HT1080 (cell line): Measurements from ENCODE around the gene MAP1LC3A. TPM values are rescaled to one million over a fixed set of nuclear protein-coding genes. Genes with fewer than 3 reads are reported as not detected.

Source experiments
- DNase-seq: peaks from one replicate; pipeline ENCODE4 v3.0.0-alpha.2; 2015; ENCODE audit warnings: low read depth
- total RNA-seq: library from RNA; depleted of rRNA; stranded (reverse); fragments of >200 nt; shearing (Covaris generic); gene quantifications from 2 replicates; pipeline ENCODE4 v1.2.3, GENCODE V29; 2014

Gene MAP1LC3A
- total RNA-seq, 1 experiment from 2014 or later = not detected

DNA sequence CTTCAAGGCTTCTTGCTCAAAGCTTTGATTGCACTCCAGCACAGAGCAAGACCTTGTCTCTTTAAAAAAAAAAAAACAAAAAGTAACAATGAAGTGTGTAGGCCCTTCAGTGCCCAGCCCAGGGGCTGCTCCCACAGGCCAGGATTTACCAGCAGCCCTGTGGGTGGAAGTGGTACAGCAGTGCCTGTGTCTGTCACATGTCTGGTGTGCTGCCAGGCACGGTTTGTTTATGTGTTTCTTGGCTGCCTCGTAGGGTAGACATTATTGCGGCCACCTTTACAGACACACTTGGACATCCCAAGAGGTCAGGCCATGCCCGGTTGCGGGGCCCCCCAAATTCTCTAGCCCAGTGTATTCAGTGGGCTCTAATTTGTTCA, 29.6 kb upstream of the MAP1LC3A start:
- no peak for DNase-seq

DNA sequence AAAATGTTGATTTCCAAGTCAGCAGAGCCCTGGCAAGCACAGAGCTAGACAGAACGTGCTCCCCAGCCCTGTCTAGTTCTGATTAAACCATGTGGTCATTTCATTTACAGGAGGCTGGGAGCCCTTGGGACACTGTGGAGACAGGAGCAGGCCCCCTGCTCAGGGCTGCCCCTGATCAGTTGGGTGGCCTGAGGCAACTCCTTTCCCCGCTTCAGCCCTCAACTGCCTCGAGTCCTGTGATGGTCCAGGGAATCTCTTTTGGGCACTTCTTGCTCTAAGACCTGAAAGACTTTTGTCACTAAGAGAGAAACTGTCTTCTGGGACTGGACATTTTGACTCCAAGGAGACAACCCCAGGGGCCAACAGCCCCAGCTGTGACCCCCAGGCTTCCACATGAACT, 28.8 kb upstream of the MAP1LC3A start:
- no peak for DNase-seq

DNA sequence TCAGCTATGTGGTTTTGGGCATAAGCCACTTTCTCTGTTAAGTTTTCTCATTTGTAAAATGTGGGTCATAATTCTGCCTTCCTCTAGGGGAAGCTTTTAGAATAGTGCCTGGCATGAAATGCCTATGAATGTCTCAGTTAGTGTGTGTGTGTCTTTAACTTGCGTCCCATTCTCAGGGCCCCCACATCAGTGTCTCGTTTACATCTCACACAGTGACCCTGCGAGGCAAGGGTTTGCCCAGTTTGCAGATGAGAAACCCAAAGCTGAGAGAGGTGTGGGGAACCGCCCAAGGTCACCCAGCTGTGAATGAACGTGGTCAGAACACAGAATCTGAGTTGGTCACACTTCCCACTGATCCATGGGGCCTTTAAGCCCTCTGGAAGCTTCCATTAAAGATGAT, 28.2 kb upstream of the MAP1LC3A start:
- DNase-seq = no peak

DNA sequence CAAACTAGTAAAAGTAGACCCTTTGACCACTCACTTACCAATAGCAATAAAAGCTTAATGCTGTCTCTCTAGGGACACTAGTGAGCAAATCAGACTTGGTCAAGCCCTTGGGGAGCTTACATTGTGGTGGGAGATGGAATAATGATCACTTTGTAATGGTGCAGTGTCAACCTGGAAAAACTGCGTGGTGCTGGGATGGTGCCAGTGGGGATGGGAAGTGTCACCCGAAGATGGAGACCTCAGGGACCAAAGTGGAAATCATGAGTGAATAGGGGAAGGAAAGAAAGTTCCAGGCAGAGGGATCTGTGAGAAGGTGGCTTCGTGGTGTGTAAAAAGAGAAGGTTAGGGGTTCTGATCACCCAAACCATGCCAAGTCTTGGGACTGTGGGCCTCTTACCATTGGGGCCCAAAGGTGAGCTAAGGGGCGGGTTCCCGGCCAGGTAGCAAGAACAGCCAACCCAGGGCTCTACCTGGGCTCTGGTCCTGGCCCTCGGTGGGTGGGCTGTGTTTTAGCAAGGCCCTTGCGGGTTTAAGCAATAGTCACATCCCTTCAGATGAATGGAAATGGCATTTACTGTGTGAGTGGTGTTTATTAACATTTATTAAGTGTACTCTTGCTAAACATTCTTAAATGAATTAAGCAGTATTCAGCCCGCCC, 26.8 kb upstream of the MAP1LC3A start:
- DNase-seq = no peak

DNA sequence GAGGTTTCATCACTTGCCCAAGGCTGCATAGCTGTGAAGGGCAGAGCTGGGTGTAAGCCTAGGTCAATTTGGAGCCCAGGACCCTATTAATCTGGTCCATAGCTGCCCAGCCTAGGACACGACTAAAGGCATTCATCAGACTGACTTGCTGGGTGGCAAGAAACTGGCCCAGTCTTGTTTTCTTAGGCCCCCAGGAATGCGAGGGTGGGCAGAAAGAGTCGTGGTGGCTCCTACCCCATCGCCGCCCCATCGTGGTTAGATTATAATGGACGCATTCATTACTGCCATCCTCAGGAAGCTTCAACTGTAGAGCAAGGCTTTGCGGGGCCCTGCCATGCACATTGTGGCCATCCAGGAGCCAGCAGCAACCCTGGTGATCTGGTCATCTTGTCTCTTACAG, 26.2 kb upstream of the MAP1LC3A start:
- no peak for DNase-seq

DNA sequence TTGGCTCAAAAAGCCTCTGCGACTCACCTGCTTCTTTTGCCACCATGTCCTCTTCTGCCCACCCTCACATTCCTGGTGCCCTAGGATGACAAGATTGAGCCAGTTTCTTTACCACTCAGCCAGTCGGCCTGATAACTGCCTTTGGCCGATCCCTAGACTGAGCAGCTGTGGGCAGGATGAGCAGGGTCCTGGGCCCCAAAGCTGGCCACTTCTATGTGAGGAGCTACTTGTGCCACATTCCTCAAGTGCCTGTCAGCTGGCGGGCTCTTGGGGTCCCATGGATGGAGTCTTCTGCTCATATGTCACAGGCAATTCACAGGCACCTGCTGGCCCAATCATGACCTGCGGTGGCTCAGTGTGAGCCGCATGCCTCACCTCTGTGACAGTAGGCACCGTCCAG, 25.8 kb upstream of the MAP1LC3A start:
- no peak for DNase-seq

DNA sequence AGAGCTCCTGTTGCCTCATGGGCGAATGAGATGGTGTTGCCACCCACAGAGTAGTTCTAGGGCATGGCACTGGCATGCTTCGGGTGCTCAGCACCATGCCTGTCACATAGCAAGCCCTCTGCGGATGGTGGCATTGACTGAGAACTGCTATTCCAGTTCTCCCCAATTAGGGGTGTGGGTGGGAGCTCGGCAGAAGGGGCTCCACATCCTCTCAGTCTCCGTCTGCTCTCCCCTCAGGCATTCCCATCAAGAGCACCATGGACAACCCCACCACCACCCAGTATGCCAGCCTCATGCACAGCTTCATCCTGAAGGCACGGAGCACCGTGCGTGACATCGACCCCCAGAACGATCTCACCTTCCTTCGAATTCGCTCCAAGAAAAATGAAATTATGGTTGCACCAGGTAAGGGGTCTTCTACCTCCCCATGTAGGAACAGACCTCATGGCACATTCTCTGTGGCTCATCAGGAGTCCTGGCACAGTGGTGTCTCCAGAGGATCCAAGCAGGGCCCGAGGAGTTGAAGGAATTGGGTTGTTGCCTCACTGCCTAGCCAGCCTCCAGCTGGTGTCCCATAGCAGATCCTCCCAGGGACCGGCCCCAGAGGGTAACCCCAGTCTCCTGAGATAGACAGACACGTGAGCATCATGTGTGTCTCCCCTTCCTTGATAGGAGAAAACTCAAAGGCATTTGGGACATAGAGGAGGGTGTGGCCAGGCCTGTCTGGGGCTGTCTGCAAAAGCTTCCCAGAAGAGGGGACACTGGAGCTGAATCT, 23.9 kb upstream of the MAP1LC3A start:
- DNase-seq = no peak

DNA sequence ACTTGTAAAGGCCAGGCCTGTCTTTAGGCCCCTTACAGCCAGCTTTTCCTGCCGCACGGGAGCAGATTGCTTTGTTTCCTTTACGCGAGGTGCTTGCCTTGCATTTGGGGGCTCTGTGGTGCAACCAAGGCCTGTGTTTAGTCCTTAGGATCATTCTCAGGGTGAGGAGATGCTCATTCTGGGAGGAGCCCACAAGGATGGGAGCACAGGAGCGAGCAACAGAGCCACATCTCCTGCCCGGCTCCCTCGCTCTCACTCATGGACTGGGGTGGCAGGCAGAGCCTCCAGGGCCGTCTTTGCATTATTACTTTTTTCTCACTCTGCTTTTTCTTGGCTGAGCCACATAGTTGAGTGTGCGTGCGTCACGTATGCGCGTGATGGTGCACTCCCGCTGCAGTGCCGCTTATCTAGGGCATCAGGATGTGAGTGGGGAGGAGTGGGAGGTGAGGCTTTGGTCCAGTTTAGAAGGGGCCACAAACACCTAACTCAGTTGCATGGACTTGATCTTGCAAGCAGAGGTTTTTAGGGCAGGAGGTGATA, 23.1 kb upstream of the MAP1LC3A start:
- DNase-seq = no peak

DNA sequence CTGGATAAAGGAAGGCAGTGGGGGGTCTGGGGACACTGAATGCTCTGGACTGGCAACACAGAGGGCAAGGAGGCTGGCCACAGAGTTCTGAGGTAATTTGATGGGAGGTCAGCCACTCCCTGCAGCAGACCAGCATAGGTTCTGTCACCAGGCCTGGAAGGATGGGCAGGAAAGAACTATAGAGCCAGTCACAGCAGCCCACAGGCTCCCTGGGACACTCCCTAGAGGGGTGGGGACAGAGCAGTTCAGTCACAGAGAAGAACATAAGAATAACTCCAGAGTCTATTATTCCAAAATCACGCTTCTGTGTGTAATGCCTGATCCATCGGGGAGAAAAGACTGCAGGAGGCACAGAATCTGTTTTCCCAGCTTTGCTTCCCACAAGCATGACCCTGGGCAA, 22.7 kb upstream of the MAP1LC3A start:
- no peak for DNase-seq

DNA sequence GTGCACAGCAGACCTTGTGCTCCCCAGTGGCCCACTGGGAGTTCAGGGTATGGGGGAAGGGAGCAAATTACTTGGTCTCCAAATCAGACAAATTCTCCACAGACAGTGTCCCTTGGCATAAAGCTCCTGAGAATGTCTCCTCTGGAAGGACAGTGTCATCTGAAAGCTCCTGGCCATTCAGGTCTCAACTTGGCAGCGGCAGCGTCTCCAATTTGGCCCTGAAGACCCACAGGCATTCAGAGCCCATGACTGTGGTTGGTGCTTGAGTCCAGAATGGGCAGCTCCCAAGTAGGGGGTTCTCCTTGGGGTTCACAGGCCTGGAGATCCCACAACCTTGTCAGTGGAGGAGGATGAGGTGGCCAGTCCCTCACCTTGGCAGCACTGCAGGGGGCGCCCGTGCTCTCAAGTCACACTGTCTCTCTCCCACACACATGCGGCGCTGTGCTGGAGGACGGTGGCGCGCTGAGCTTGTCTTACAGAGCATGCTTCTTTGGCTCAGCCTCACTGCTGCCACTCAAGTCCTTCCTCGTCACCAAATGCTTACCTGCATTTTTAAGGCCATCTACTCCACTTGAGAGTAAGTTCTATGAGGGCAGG, 21.6 kb upstream of the MAP1LC3A start:
- DNase-seq = no peak

DNA sequence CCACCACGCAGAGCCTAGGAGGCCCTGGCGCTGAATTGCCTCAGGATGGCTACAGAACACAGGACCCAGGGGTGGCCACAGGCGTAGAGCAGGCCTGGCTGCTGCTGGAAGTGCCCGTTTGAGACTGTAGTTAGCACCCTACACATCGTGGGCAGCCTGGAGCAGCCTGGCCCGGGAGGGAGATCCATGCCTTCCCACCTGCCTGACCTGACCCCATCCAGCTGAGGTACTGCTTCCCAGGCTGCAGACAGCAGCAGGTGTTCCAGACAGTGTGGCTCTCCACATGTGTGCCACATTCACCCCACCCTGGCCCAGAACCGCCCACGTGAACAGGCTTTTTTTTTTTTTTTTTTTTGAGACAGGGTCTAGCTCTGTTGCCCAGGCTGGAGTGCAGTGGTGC, 20.9 kb upstream of the MAP1LC3A start:
- DNase-seq = no peak

DNA sequence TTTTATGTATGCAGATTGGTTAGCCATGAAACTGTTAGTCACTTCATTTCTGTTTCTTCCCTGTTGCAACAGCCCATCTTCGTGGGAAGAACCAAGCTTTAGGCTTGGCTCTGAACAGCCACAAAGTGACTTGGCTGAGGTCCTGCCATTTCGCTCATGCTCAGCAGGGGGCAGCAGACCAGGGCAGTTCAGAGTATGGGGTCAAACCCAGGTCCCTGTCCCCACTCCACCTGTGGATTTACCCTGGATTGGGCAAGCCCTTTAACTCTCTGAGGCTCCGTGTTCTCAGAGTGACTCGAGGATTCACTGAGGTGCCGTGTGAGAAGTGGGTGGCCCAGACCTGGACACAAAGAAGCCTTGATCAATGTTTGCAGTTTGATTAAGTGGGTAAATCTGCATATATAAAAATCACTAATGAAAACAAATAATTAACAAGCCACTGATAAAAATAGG, 19.8 kb upstream of the MAP1LC3A start:
- no peak for DNase-seq

DNA sequence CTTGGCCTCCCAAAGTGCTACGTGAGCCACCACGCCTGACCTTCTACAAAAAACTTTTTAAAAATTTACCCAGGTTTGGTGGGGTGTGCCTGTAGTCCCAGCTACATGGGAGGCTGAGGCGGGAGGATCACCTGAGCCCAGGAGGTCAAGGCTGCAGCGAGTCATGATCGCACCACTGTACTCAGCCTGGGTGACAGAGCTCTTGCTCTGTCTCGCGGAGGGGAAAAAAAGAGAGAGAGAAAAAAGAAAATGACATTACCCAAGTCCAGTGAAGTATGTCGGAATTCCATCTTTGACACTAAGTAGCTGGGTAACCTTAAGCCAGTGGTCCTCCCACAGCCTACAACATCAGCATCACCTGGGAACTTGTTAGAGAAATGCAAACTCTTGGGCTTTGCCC, 18.8 kb upstream of the MAP1LC3A start:
- DNase-seq = no peak

DNA sequence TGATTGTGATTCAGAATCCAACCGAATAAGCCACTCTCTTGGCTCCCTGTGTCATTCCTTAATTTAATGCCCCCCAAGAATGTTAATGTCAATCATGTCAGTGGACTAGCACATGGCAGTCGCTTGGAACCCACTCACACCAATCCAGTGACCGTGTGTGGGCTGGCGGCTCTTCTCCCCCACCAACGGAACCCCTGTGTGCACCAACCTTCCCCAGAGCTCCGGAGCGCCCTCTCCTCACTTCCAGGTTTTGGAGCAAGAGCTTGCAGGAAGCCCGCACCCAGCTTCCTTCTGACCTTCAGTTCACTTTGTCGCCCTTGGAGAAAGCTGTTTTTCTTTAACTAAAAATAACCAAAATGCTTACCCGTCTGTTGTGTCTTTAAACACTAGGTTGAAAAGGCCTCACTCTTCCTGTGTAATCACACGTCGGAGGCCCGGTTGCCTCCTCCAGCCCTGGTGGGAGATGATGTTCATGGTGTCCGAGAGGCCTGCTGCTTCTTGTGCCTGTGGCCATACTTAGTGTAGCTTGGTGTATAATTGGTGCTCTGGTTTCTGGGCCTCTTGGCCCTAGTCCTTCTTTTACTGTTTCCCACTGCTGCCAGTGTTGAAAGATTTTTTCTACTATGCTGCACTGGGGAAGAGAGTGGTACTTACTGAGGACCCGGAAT, 17.8 kb upstream of the MAP1LC3A start:
- no peak for DNase-seq

DNA sequence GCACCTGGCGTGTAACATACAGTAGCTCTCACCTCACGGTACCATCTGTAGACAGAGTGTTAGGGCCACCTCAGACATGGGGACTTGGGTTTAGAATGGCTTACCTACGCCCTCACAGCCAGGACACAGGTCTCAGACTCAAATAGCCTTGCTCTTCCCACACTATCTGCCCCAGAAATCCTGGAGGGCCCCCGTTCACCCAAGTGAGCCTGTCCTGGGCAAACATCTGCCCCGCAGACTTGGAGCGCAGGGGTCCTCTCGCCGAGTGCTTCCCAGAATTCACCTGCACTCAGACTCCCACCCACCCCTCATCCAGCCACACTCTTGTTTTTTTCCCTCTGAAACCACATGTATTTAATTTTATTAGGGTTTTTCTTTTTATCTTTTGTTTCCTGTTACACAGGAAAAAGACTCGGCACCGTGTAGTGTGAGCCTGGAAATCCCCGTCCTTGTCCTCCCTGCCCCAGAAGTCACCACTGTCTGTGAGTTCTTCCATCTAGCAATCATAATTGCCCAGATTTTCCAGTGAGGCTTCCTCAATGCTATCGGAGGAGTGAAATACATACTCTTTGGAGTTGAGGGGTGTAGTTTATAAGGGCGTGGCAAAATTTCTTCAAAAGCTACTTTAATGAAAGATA, 17.1 kb upstream of the MAP1LC3A start:
- no peak for DNase-seq

DNA sequence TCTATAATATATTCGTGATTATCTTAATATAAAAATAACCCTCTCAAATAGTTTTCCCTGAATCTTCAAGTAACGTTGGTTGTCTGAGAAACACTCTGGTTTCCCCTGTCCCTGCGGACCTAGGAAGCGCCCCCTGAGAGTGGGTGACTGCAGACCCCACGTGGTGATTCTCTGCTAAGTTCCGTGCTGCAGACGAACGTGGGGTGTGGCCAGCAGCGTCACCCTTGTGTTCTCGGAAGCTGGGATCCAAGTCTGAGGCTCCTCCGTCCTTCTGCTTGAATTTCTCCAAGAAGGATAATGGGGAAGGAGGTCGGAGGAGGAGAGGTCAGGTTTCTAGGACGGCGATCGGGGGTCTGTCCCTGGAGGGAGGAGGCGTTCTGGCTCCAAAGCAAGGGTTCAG, 16.6 kb upstream of the MAP1LC3A start:
- DNase-seq = no peak

DNA sequence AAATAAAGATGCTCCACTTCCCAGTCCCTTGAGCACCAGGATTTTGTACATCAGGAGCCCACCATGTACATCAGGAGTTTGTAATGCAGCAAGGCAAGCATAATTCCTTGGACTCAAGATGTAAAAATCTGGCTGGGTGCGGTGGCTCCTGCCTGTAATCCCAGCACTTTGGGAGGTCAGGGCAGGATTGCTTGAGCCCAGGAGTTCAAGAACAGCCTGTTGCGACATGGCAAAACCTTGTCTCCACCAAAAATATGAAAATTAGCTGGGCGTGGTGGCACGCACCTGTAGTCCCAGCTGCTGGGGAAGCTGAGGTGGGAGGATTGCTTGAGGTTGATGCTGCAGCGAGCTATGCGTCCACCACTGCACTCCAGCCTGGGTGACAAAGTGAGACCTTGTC, 16.1 kb upstream of the MAP1LC3A start:
- no peak for DNase-seq

DNA sequence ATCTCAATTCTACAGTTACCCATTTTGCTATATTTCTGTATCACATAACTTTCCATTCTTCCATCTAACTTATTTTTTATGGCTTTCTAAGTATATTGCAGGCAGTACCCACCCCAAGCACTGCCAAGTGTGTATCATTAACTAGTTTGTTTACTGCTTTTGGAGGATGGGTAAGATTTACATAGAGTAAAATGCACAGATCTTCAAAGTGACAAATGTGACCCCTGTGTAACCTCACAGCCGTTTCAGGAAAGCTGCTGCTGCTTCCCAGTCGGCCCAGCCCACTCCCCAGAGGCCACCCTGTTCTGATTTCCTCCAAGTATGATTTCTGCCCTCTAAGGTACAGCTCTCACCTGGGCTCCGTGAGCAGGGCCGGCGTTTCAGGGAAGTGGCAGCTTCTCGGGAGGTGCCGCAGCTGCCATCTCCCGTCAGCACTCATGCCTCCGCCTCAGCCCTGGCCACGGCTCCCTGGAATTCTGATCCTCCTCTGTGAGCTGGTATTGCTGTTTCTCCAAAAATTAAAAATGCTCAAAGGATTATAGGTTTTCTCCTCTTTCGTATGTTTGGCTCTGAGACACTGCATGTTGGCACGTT, 15.0 kb upstream of the MAP1LC3A start:
- no peak for DNase-seq

DNA sequence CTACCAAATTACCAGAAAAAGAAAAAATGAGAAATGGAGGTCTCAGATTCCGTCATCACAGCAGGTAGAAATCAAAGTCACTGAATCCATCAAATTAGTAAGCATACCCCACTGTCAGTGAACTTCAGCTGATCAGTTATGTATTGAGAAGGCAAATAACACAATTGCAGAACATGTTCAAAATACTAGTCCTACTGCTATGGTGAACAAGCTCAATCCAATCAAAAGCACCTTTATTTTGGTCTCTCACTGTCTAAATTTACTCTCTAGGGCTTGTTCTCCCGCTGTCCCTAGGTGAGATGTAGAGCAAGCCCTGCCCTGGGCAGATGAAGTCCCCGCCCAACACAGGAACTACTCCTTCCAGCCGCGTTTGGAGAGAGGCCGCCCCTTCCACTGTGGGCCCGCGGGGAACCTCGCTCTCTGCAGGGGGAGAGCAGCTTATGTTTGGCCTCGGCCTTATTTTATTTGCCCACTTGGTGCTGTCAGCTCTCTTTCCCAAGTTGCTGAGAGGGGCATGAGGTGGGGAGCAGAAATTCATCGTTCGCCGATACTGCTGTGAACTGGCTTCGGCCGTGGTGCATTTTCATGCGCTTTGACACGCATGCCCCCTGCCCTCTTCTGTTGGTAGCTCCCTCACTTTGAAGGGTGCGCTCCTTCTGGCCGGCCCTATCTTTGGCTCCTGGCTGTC, 14.3 kb upstream of the MAP1LC3A start:
- no peak for DNase-seq

DNA sequence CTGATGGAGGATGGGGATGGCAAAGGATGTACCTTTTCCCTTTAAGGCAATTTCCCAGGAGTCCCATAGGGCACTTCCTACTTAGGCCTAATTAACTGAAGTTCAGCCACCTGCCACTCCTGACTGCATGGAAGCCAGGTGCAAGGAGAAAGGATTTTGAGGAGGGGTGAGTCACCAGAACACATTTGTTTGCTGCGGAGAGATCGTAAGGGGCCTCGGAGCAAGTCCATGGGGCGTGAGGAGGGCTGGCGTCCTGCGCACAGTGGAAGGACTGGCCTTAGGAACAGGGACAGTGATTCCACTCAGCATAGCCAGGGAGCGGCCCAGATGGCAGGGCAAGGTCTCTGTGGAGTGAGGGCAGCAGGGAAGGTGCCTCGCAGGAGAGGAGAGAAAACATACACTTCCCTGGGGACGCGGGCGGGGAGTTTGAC, 11.8 kb upstream of the MAP1LC3A start:
- DNase-seq = no peak
